DOHH2 (cell line): Measurements from ENCODE around the gene ERG.

Source experiments
- H3F3A ChIP-seq: fragments of 200-600 bp; sonication (generic), shearing (Covaris generic); 2 replicates; pipeline ENCODE4 v1.6.0; 2016; ENCODE audit warnings: antibody characterized with exemption, mild to moderate bottlenecking; ENCODE audit not compliant: control insufficient read depth, insufficient read depth
- H3K27ac ChIP-seq: fragments of 200-600 bp; sonication (generic); 2 replicates; pipeline ENCODE4 v1.5.1; 2014; ENCODE audit warnings: low read depth, mild to moderate bottlenecking, low read length, moderate library complexity
- H3K27me3 ChIP-seq: fragments of 200-600 bp; sonication (generic); 2 replicates; pipeline ENCODE4 v1.6.1; 2014; ENCODE audit warnings: mild to moderate bottlenecking, low read length, mixed read lengths; ENCODE audit not compliant: control insufficient read depth
- H3K36me3 ChIP-seq: fragments of 200-600 bp; sonication (generic); 2 replicates; pipeline ENCODE4 v1.6.1; 2014; ENCODE audit warnings: mild to moderate bottlenecking, low read length, moderate library complexity, mixed read lengths; ENCODE audit not compliant: control insufficient read depth
- H3K4me1 ChIP-seq: fragments of 200-600 bp; sonication (generic); 2 replicates; pipeline ENCODE4 v1.6.1; 2014; ENCODE audit warnings: mild to moderate bottlenecking, low read length, mixed read lengths; ENCODE audit not compliant: control insufficient read depth
- H3K4me2 ChIP-seq: fragments of 200-600 bp; sonication (generic); 2 replicates; pipeline ENCODE4 v1.6.0; 2014; ENCODE audit warnings: mild to moderate bottlenecking, low read length, moderate library complexity
- H3K4me3 ChIP-seq: fragments of 200-600 bp; sonication (generic); 2 replicates; pipeline ENCODE4 v1.5.1; 2014; ENCODE audit warnings: mild to moderate bottlenecking, low read length, mixed read lengths
- H3K79me2 ChIP-seq: fragments of 200-600 bp; sonication (generic); 2 replicates; pipeline ENCODE4 v1.6.1; 2014; ENCODE audit warnings: mild to moderate bottlenecking, low read length, mixed read lengths; ENCODE audit not compliant: control insufficient read depth
- H3K9me2 ChIP-seq: fragments of 200-600 bp; sonication (generic); replicated peaks from 2 replicates; pipeline ENCODE4 v1.6.1; 2014; ENCODE audit warnings: mild to moderate bottlenecking, low read length, mixed read lengths; ENCODE audit not compliant: control insufficient read depth
- H3K9me3 ChIP-seq: fragments of 200-600 bp; sonication (generic); 2 replicates; pipeline ENCODE4 v1.6.1; 2014; ENCODE audit warnings: antibody characterized with exemption, low read length, mixed read lengths; ENCODE audit not compliant: control insufficient read depth, insufficient read depth
- H4K20me1 ChIP-seq: fragments of 200-600 bp; sonication (generic); 2 replicates; pipeline ENCODE4 v1.6.0; 2014; ENCODE audit warnings: low read depth, mild to moderate bottlenecking, antibody characterized with exemption, low read length, moderate library complexity; ENCODE audit not compliant: control insufficient read depth, insufficient read depth
- CTCF ChIP-seq: fragments of 200-600 bp; sonication (generic); IDR thresholded peaks from one replicate; pipeline ENCODE4 v1.5.1; 2014; ENCODE audit warnings: antibody characterized with exemption, mild to moderate bottlenecking, low read depth, low read length; ENCODE audit not compliant: poor library complexity, severe bottlenecking
- EZH2phosphoT487 ChIP-seq: fragments of 200-600 bp; sonication (generic); IDR thresholded peaks from 2 replicates; pipeline ENCODE4 v1.6.1; 2017; ENCODE audit warnings: borderline replicate concordance, mild to moderate bottlenecking, antibody characterized with exemption, low read length, moderate library complexity, mixed read lengths

Gene ERG

GRCh38 chr21:38500073-38500472, 1.8 kb upstream of the ERG start:
- no peaks in the 10 kb centered on the region for H3K9me2 ChIP-seq
- H3K79me2 ChIP-seq = no peaks in the 10 kb centered on the region
- no peak overlapping the region for H3K27ac ChIP-seq
- H3K36me3 ChIP-seq = no peaks in the 10 kb centered on the region
- no peak overlapping the region for H3K4me2 ChIP-seq
- TF ChIP-seq CTCF = no peak
- TF ChIP-seq EZH2phosphoT487 = no peak
- no peaks in the 10 kb centered on the region for H3K4me1 ChIP-seq
- H3K4me3 ChIP-seq = no peak overlapping the region
- peaks cover 45% of the 10 kb centered on the region for H3K27me3 ChIP-seq
- H4K20me1 ChIP-seq = no peaks in the 10 kb centered on the region
- no peaks in the 10 kb centered on the region for H3F3A ChIP-seq
- no peaks in the 10 kb centered on the region for H3K9me3 ChIP-seq

- no peaks in the 10 kb centered on the region for H3F3A ChIP-seq
- peaks cover 53% of the 10 kb centered on the region for H3K27me3 ChIP-seq
- H3K4me3 ChIP-seq = no peak overlapping the region
- H3K4me1 ChIP-seq = no peaks in the 10 kb centered on the region
- no peaks in the 10 kb centered on the region for H3K9me2 ChIP-seq
- H3K9me3 ChIP-seq = no peaks in the 10 kb centered on the region
- H3K27ac ChIP-seq = no peak overlapping the region
- H3K36me3 ChIP-seq = no peaks in the 10 kb centered on the region
- no peaks in the 10 kb centered on the region for H3K79me2 ChIP-seq
- no peak overlapping the region for H3K4me2 ChIP-seq
- no peaks in the 10 kb centered on the region for H4K20me1 ChIP-seq
- TF ChIP-seq CTCF (no peak), EZH2phosphoT487 (no peak)
Observed at GRCh38 chr21:38499296-38499695, 1.0 kb upstream of the ERG start.

- Histone ChIP-seq H3K27ac (no peak overlapping the region), H3K9me2 (no peaks in the 10 kb centered on the region), H3K79me2 (no peaks in the 10 kb centered on the region), H3K4me1 (no peaks in the 10 kb centered on the region), H3K4me2 (no peak overlapping the region), H3F3A (no peaks in the 10 kb centered on the region), H3K4me3 (no peak overlapping the region), H4K20me1 (no peaks in the 10 kb centered on the region), H3K9me3 (no peaks in the 10 kb centered on the region), H3K36me3 (no peaks in the 10 kb centered on the region), H3K27me3 (peaks cover 57% of the 10 kb centered on the region)
- 0 out of 2 replicates have a peak, but pooled peaks have one; percentile 32 for TF ChIP-seq EZH2phosphoT487
- TF ChIP-seq CTCF = no peak
Observed at GRCh38 chr21:38496224-38496623, 2.1 kb downstream of the ERG start.

GRCh38 chr21:38495696-38496095, 2.6 kb downstream of the ERG start:
- Histone ChIP-seq H3K9me2 (no peaks in the 10 kb centered on the region), H3K27me3 (peaks cover 57% of the 10 kb centered on the region), H4K20me1 (no peaks in the 10 kb centered on the region), H3K4me3 (no peak overlapping the region), H3K27ac (no peak overlapping the region), H3K4me2 (no peak overlapping the region), H3F3A (no peaks in the 10 kb centered on the region), H3K9me3 (no peaks in the 10 kb centered on the region), H3K79me2 (no peaks in the 10 kb centered on the region), H3K36me3 (no peaks in the 10 kb centered on the region), H3K4me1 (no peaks in the 10 kb centered on the region)
- TF ChIP-seq CTCF (no peak), EZH2phosphoT487 (no peak)
